Neural progenitor cell (in vitro differentiated cells): Measurements from ENCODE around the gene RETN. TPM values are rescaled to one million over a fixed set of nuclear protein-coding genes. Genes with fewer than 3 reads are reported as not detected.

Source experiments
- DNase-seq: peaks from one replicate; pipeline ENCODE4 v3.0.0-alpha.2; 2016; ENCODE audit warnings: low spot score
- H2AFZ ChIP-seq: fragments of 200-600 bp; sonication (generic); replicated peaks from 2 replicates; pipeline ENCODE4 v1.6.1; 2016; ENCODE audit warnings: antibody characterized with exemption
- H3F3A ChIP-seq: fragments of 200-600 bp; sonication (generic); 2 replicates; pipeline ENCODE4 v1.6.1; 2016; ENCODE audit warnings: antibody characterized with exemption, low read depth
- H3K27ac ChIP-seq: fragments of 200-600 bp; sonication (generic); 2 replicates; pipeline ENCODE4 v1.5.1; 2016; ENCODE audit warnings: mild to moderate bottlenecking
- H3K27me3 ChIP-seq: fragments of 200-600 bp; sonication (generic); 2 replicates; pipeline ENCODE4 v1.6.1; 2016; ENCODE audit warnings: mild to moderate bottlenecking, moderate library complexity
- H3K36me3 ChIP-seq: fragments of 200-600 bp; sonication (generic); 2 replicates; pipeline ENCODE4 v1.5.1; 2016
- H3K4me1 ChIP-seq: fragments of 200-600 bp; sonication (generic); 2 replicates; pipeline ENCODE4 v1.6.1; 2016; ENCODE audit warnings: mixed run types
- H3K4me2 ChIP-seq: fragments of 200-600 bp; sonication (generic); 2 replicates; pipeline ENCODE4 v1.6.1; 2016
- H3K4me3 ChIP-seq: fragments of 200-600 bp; sonication (generic); 2 replicates; pipeline ENCODE4 v1.5.1; 2016
- H3K79me2 ChIP-seq: fragments of 200-600 bp; sonication (generic); 2 replicates; pipeline ENCODE4 v1.6.1; 2016; ENCODE audit warnings: low read depth
- H3K9ac ChIP-seq: fragments of 200-600 bp; sonication (generic); 2 replicates; pipeline ENCODE4 v1.6.1; 2016
- H3K9me3 ChIP-seq: fragments of 200-600 bp; sonication (generic); 2 replicates; pipeline ENCODE4 v1.5.1; 2016; ENCODE audit warnings: low read depth
- H4K20me1 ChIP-seq: fragments of 200-600 bp; sonication (generic); 2 replicates; pipeline ENCODE4 v1.6.1; 2016; ENCODE audit warnings: low read depth
- H3K27ac Mint-ChIP-seq: 3 replicates; pipeline ENCODE4 v1.8.0; 2021; ENCODE audit warnings: mixed read lengths
- H3K27me3 Mint-ChIP-seq: 2 replicates; pipeline ENCODE4 v1.8.0; 2022; ENCODE audit warnings: low read depth, mild to moderate bottlenecking, inconsistent platforms, moderate library complexity, mixed read lengths; ENCODE audit not compliant: insufficient read depth
- H3K36me3 Mint-ChIP-seq: 3 replicates; pipeline ENCODE4 v1.8.0; 2021; ENCODE audit warnings: mixed read lengths
- H3K4me1 Mint-ChIP-seq: 3 replicates; pipeline ENCODE4 v1.8.0; 2021; ENCODE audit warnings: mixed read lengths
- H3K4me3 Mint-ChIP-seq: 3 replicates; pipeline ENCODE4 v1.8.0; 2021; ENCODE audit warnings: mild to moderate bottlenecking, moderate library complexity, mixed read lengths
- H3K9me3 Mint-ChIP-seq: 3 replicates; pipeline ENCODE4 v1.8.0; 2020; ENCODE audit warnings: mixed read lengths
- EZH2 ChIP-seq: fragments of 200-600 bp; sonication (generic); IDR thresholded peaks from 2 replicates; pipeline ENCODE4 v1.6.1; 2017; ENCODE audit warnings: antibody characterized with exemption, mild to moderate bottlenecking, moderate library complexity
- EZH2phosphoT487 ChIP-seq: fragments of 200-600 bp; sonication (generic); IDR thresholded peaks from 2 replicates; pipeline ENCODE4 v1.6.1; 2017; ENCODE audit warnings: antibody characterized with exemption
- total RNA-seq: library from RNA; depleted of rRNA; stranded (reverse); fragments of >200 nt; gene quantifications from 2 replicates; pipeline ENCODE4 v1.2.3, GENCODE V29; 2015; ENCODE audit warnings: low replicate concordance
- TF ChIP-seq, protein P1 (sequence below): fragments of 200-600 bp; sonication (generic); IDR thresholded peaks from 2 replicates; pipeline ENCODE4 v1.5.1; 2017; ENCODE audit warnings: antibody characterized with exemption, mild to moderate bottlenecking

The RETN gene
- total RNA-seq, 1 donor from 2014 or later = not detected

DNA sequence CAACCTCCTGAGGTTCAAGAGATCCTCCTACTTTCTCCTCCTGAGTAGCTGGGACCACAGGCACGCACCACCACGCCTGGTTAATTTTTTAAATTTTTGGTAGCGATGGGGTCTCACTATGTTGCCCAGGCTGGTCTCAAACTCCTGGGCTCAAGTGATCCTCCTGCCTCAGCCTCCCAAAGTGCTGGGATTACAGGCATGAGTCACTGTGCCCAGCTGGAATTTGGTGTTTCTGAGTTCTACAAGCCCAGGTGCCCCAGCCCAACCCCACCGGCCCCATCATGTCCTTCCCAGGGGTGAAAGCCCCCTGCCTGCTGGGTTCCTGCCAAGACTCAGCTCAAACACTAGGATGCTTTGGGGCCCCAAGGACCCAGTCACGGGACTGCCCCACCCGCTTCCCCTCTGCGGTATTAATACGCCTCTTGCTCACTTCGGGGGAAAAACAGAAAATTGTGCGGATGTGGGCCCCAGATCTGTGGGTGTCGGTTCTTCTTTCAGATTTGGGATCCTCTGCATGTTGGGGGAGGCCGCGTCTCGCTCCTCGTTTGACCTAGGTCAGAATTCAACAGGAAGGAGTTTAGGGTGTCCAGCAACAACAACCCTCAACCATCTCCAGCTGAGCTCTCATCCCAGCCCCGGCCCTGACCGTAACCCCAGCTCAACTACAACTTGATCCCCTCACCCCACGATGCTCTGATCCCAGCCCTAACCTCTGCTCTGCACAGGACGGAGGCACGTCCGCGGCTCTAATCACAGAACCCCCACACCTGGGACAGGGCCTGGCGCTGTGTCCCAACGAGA lies 36.7 kb downstream of the RETN start:
- Mint-ChIP-seq H3K4me1 (no peaks in the 10 kb centered on the region), H3K27ac (no peak overlapping the region), H3K27me3 (peaks cover 10% of the 10 kb centered on the region), H3K4me3 (no peak overlapping the region), H3K36me3 (no peaks in the 10 kb centered on the region), H3K9me3 (no peaks in the 10 kb centered on the region)
- H3K4me1 ChIP-seq = no peaks in the 10 kb centered on the region
- no peaks in the 10 kb centered on the region for H3K9me3 ChIP-seq
- no peak overlapping the region for H3K9ac ChIP-seq
- no peak for DNase-seq
- H3K4me3 ChIP-seq = no peak overlapping the region
- H3F3A ChIP-seq = no peaks in the 10 kb centered on the region
- H2AFZ ChIP-seq = no peak overlapping the region
- H3K27me3 ChIP-seq = no peaks in the 10 kb centered on the region
- no peaks in the 10 kb centered on the region for H3K36me3 ChIP-seq
- no peak overlapping the region for H3K4me2 ChIP-seq
- no peaks in the 10 kb centered on the region for H3K79me2 ChIP-seq
- H3K27ac ChIP-seq = no peak overlapping the region
- TF ChIP-seq, protein P1, sequence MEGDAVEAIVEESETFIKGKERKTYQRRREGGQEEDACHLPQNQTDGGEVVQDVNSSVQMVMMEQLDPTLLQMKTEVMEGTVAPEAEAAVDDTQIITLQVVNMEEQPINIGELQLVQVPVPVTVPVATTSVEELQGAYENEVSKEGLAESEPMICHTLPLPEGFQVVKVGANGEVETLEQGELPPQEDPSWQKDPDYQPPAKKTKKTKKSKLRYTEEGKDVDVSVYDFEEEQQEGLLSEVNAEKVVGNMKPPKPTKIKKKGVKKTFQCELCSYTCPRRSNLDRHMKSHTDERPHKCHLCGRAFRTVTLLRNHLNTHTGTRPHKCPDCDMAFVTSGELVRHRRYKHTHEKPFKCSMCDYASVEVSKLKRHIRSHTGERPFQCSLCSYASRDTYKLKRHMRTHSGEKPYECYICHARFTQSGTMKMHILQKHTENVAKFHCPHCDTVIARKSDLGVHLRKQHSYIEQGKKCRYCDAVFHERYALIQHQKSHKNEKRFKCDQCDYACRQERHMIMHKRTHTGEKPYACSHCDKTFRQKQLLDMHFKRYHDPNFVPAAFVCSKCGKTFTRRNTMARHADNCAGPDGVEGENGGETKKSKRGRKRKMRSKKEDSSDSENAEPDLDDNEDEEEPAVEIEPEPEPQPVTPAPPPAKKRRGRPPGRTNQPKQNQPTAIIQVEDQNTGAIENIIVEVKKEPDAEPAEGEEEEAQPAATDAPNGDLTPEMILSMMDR = no peak
- no peak for TF ChIP-seq EZH2phosphoT487
- TF ChIP-seq EZH2 = no peak
- no peaks in the 10 kb centered on the region for H4K20me1 ChIP-seq

DNA sequence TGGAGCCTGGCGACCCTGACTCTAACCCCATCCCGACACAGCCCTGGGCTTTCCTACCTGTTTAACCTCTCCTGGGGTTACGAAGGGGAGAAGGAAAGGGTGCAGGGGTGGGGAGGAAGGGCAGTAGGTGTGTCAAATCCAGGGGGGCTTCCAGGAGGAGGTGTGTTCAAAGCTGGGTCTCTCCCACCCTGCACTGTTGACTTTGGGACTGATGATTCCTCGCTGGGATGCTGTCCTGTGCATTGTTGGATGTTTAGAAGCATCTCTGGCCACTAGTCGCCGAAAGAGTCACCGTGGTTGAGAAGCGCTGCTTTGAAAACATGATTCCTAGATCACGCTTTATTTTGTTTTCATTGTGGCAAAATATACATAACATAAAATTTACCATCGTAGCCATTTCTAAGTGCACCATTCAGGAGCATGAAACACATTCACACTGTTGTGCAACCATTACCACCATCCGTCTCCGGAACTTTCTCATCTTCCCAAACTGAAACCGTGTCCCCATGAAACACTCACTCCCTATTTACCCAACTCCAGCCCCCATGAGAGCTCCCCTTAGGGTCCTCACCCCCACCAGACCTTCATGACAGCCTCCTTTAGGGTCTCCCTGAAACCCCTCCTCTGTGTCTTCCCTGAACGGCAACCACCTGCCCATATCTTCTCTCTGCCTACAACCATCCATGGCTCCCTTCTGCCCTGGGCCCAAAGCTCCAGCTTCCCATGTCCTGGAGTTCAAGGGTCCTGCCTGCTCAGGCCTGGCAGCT lies 37.5 kb downstream of the RETN start:
- Mint-ChIP-seq H3K9me3 (no peaks in the 10 kb centered on the region), H3K4me1 (no peaks in the 10 kb centered on the region)
- no peaks in the 10 kb centered on the region for H3K9me3 ChIP-seq

DNA sequence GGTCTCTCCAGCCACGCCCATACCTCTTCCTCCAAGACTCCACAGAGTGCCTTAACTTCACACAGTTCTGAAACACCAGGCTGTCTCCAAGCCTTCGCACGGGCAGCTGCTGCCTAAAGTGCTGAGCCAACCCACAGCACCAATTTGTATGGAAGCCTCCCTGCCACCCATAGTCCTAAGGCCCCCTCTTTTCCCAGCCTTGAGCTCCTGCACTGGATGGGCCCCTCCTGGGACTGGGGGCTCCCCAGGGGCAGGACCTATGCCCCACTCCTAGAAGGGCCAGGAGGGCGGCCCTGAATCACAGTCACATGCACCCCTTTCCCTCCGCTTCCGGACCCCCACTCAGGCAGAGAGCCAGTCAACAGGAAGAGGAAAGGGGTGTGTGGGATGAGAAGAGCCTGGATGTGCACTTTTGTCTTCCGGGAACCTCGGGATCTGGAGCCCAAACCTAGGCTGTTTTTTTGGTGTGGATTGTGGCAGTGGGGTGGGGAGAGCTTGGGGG lies 38.2 kb downstream of the RETN start:
- Histone ChIP-seq H3F3A (no peaks in the 10 kb centered on the region), H3K36me3 (no peaks in the 10 kb centered on the region), H3K9ac (no peak overlapping the region), H2AFZ (no peak overlapping the region), H3K4me2 (no peak overlapping the region), H3K79me2 (no peaks in the 10 kb centered on the region), H3K9me3 (no peaks in the 10 kb centered on the region), H3K4me1 (no peaks in the 10 kb centered on the region), H3K27me3 (no peaks in the 10 kb centered on the region), H3K27ac (no peak overlapping the region), H3K4me3 (no peak overlapping the region), H4K20me1 (no peaks in the 10 kb centered on the region)
- Mint-ChIP-seq H3K36me3 (no peaks in the 10 kb centered on the region), H3K27me3 (peaks cover 13% of the 10 kb centered on the region), H3K4me3 (no peak overlapping the region), H3K27ac (no peak overlapping the region), H3K4me1 (no peaks in the 10 kb centered on the region), H3K9me3 (no peaks in the 10 kb centered on the region)
- DNase-seq = no peak
- TF ChIP-seq EZH2phosphoT487 (no peak), EZH2 (no peak)
- TF ChIP-seq, protein P1 = no peak

More for the DNA sequence above, 37.5 kb downstream of the RETN start:
- Mint-ChIP-seq H3K4me3 (no peak overlapping the region), H3K36me3 (no peaks in the 10 kb centered on the region), H3K27me3 (peaks cover 13% of the 10 kb centered on the region), H3K27ac (no peak overlapping the region)
- Histone ChIP-seq H3K27me3 (no peaks in the 10 kb centered on the region), H3K4me1 (no peaks in the 10 kb centered on the region), H3K4me3 (no peak overlapping the region), H3K9ac (no peak overlapping the region), H3K36me3 (no peaks in the 10 kb centered on the region), H3K27ac (no peak overlapping the region), H3K4me2 (no peak overlapping the region), H3F3A (no peaks in the 10 kb centered on the region), H3K79me2 (no peaks in the 10 kb centered on the region), H2AFZ (no peak overlapping the region), H4K20me1 (no peaks in the 10 kb centered on the region)
- no peak for DNase-seq
- TF ChIP-seq, protein P1 = no peak
- TF ChIP-seq EZH2phosphoT487 = no peak
- TF ChIP-seq EZH2 = no peak
